Mesenchymal stem cell (in vitro differentiated cells and primary cell): ENCODE measurements around the gene SIPA1L3.
"Not testable (repeated sequence)": the region's sequence is repeated elsewhere in the genome, so short reads cannot be mapped to it uniquely, and the experiment has no call there.

Experiments used
- DNase-seq: peaks from one replicate; pipeline ENCODE4 v3.0.0-alpha.2; 2013
- H2AFZ ChIP-seq: one replicate; pipeline ENCODE4 v1.6.1; 2013; ENCODE audit warnings: low read depth, mild to moderate bottlenecking, control low read depth, inconsistent platforms, low read length, moderate library complexity
- H2AK5ac ChIP-seq: 2 replicates; pipeline ENCODE4 v1.6.1; 2013; ENCODE audit warnings: low read length, moderate library complexity, mild to moderate bottlenecking, inconsistent platforms; ENCODE audit not compliant: severe bottlenecking
- H2BK120ac ChIP-seq: one replicate; pipeline ENCODE4 v1.6.1; 2013; ENCODE audit warnings: low read depth, mild to moderate bottlenecking, inconsistent platforms, low read length, moderate library complexity
- H2BK12ac ChIP-seq, 2 experiments: one replicate each; pipeline ENCODE4 v1.6.1; 2013; ENCODE audit warnings: inconsistent platforms in 2 of 2, low read length in 2 of 2, mild to moderate bottlenecking in 2 of 2, moderate library complexity in 2 of 2, control low read depth in 1 of 2
- H2BK15ac ChIP-seq: one replicate; pipeline ENCODE4 v1.6.1; 2013; ENCODE audit warnings: mild to moderate bottlenecking, low read depth, inconsistent platforms; ENCODE audit not compliant: poor library complexity, severe bottlenecking
- H2BK5ac ChIP-seq: 2 replicates; pipeline ENCODE4 v1.6.1; 2013; ENCODE audit warnings: low read depth, mild to moderate bottlenecking, low read length, control low read depth, inconsistent platforms; ENCODE audit not compliant: poor library complexity, severe bottlenecking
- H3K14ac ChIP-seq, 2 experiments: one replicate each; pipeline ENCODE4 v1.6.1; 2013; ENCODE audit warnings: inconsistent platforms in 2 of 2, low read length in 2 of 2, control low read depth in 1 of 2, mild to moderate bottlenecking in 1 of 2, moderate library complexity in 1 of 2
- H3K18ac ChIP-seq, 2 experiments: one replicate each; pipeline ENCODE4 v1.6.1; 2013; ENCODE audit warnings: inconsistent platforms in 2 of 2, low read length in 2 of 2, control low read depth in 1 of 2, low read depth in 1 of 2, mild to moderate bottlenecking in 1 of 2
- H3K23ac ChIP-seq, 2 experiments: one replicate each; pipeline ENCODE4 v1.6.1; 2013; ENCODE audit warnings: inconsistent platforms in 2 of 2, low read length in 2 of 2, mild to moderate bottlenecking in 2 of 2, moderate library complexity in 2 of 2, control low read depth in 1 of 2
- H3K27ac ChIP-seq: 2 replicates; pipeline ENCODE4 v1.5.1; 2013; ENCODE audit warnings: mild to moderate bottlenecking, moderate library complexity, low read length, control low read depth, inconsistent platforms; ENCODE audit not compliant: poor library complexity, severe bottlenecking
- H3K27me3 ChIP-seq, 2 experiments: 2 replicates each; pipeline versions ENCODE4 v1.6.1 to v1.7.0; 2013; ENCODE audit warnings: low read length in 2 of 2, mild to moderate bottlenecking in 2 of 2, moderate library complexity in 2 of 2, control low read depth in 1 of 2, inconsistent platforms in 1 of 2; ENCODE audit not compliant: control insufficient read depth in 1 of 2, insufficient read depth in 1 of 2
- H3K36me3 ChIP-seq, 2 experiments: 2 replicates each; pipeline versions ENCODE4 v1.6.1 to v1.7.0; 2013; ENCODE audit warnings: low read length in 2 of 2, control low read depth in 1 of 2, inconsistent platforms in 1 of 2, low read depth in 1 of 2, mild to moderate bottlenecking in 1 of 2; ENCODE audit not compliant: insufficient read depth in 2 of 2, control insufficient read depth in 1 of 2
- H3K4ac ChIP-seq, 2 experiments: one replicate each; pipeline ENCODE4 v1.6.1; 2013; ENCODE audit warnings: inconsistent platforms in 2 of 2, low read length in 2 of 2, mild to moderate bottlenecking in 2 of 2, moderate library complexity in 2 of 2, control low read depth in 1 of 2, low read depth in 1 of 2
- H3K4me1 ChIP-seq: 2 replicates; pipeline ENCODE4 v1.6.1; 2013; ENCODE audit warnings: low read depth, low read length, control low read depth; ENCODE audit not compliant: control insufficient read depth, insufficient read depth
- H3K4me2 ChIP-seq: 2 replicates; pipeline ENCODE4 v1.6.1; 2013; ENCODE audit warnings: low read length, mild to moderate bottlenecking, inconsistent platforms; ENCODE audit not compliant: poor library complexity, severe bottlenecking
- H3K4me3 ChIP-seq, 2 experiments: 2 replicates each; pipeline versions ENCODE4 v1.5.1 to v1.7.0; 2013; ENCODE audit warnings: low read length in 2 of 2, mild to moderate bottlenecking in 2 of 2, control low read depth in 1 of 2, low read depth in 1 of 2; ENCODE audit not compliant: insufficient read depth in 1 of 2
- H3K79me1 ChIP-seq: replicated peaks from 2 replicates; pipeline ENCODE4 v1.6.1; 2013; ENCODE audit warnings: mild to moderate bottlenecking, control low read depth, low read length, inconsistent platforms; ENCODE audit not compliant: poor library complexity, severe bottlenecking
- H3K9ac ChIP-seq: 2 replicates; pipeline ENCODE4 v1.7.0; 2013; ENCODE audit warnings: mild to moderate bottlenecking, low read length, moderate library complexity
- H3K9me3 ChIP-seq: 2 replicates; pipeline ENCODE4 v1.7.0; 2013; ENCODE audit warnings: mild to moderate bottlenecking, low read length; ENCODE audit not compliant: control insufficient read depth
- H4K8ac ChIP-seq: one replicate; pipeline ENCODE4 v1.6.1; 2013; ENCODE audit warnings: inconsistent platforms, mild to moderate bottlenecking, low read length, moderate library complexity
- H4K91ac ChIP-seq: one replicate; pipeline ENCODE4 v1.6.1; 2013; ENCODE audit warnings: mild to moderate bottlenecking, low read length, inconsistent platforms
- WGBS: methylation state at CpG from one replicate; pipeline ENCODE4 v1.1.7; 2013; ENCODE audit warnings: mixed read lengths; 5-methylcytosine and 5-hydroxymethylcytosine counted together

Gene SIPA1L3

GRCh38 chr19:37909661-37910199, 2.7 kb downstream of the SIPA1L3 start:
- Histone ChIP-seq H3K4me1 (peaks cover 18% of the 10 kb centered on the region), H2BK15ac (no peak overlapping the region), H3K27ac (no peak overlapping the region), H3K79me1 (peaks cover 4% of the 10 kb centered on the region), H2BK120ac (no peak overlapping the region), H3K4me2 (no peak overlapping the region), H3K9ac (peak overlapping the region; percentile 38), H2AK5ac (no peak overlapping the region), H2BK12ac (no peak overlapping the region), H2BK5ac (no peak overlapping the region), H3K36me3 (peaks cover 0 to 4% of the 10 kb centered on the region in 2 experiments), H2AFZ (no peak overlapping the region), H3K23ac (no peak overlapping the region), H3K4ac (no peak overlapping the region), H4K91ac (no peak overlapping the region), H3K4me3 (peak overlapping the region in 1 of 2 experiments; percentile 55), H3K18ac (no peak overlapping the region), H3K14ac (no peak overlapping the region), H4K8ac (no peak overlapping the region), H3K27me3 (no peaks in the 10 kb centered on the region), H3K9me3 (no peaks in the 10 kb centered on the region)
- DNase-seq, result no peak
- WGBS, result 69% methylated on average over 5 of the region's 6 CpGs

GRCh38 chr19:37914908-37915307, 7.9 kb downstream of the SIPA1L3 start:
- H4K91ac ChIP-seq, result no peak overlapping the region
- H3K79me1 ChIP-seq, result peaks cover 4% of the 10 kb centered on the region
- no peak overlapping the region for H2BK120ac ChIP-seq
- no peaks in the 10 kb centered on the region for H3K9me3 ChIP-seq
- peaks cover 3% of the 10 kb centered on the region for H3K4me1 ChIP-seq
- H3K23ac ChIP-seq, result no peak overlapping the region
- no peak overlapping the region for H3K27ac ChIP-seq
- WGBS, result 78% methylated on average over 2 of the region's 2 CpGs
- H2BK15ac ChIP-seq, result no peak overlapping the region
- no peak overlapping the region for H2AFZ ChIP-seq
- H3K27me3 ChIP-seq, result no peaks in the 10 kb centered on the region
- H3K4me2 ChIP-seq, result no peak overlapping the region
- no peak overlapping the region for H3K4me3 ChIP-seq
- peaks cover 16 to 24% of the 10 kb centered on the region in 2 experiments for H3K36me3 ChIP-seq
- no peak overlapping the region for H4K8ac ChIP-seq
- H2BK5ac ChIP-seq, result no peak overlapping the region
- no peak for DNase-seq
- no peak overlapping the region for H2AK5ac ChIP-seq
- no peak overlapping the region for H3K14ac ChIP-seq
- no peak overlapping the region for H3K4ac ChIP-seq
- H3K9ac ChIP-seq, result no peak overlapping the region
- H3K18ac ChIP-seq, result no peak overlapping the region
- no peak overlapping the region for H2BK12ac ChIP-seq

- H3K27ac ChIP-seq, result no peak overlapping the region
- no peak overlapping the region for H2AFZ ChIP-seq
- H2AK5ac ChIP-seq, result no peak overlapping the region
- H3K79me1 ChIP-seq, result peaks cover 7% of the 10 kb centered on the region
- no peak for DNase-seq
- H3K27me3 ChIP-seq, result no peaks in the 10 kb centered on the region
- H3K23ac ChIP-seq, result no peak overlapping the region
- 91% methylated on average over 21 of the region's 23 CpGs for WGBS
- no peak overlapping the region for H3K14ac ChIP-seq
- no peak overlapping the region for H4K91ac ChIP-seq
- no peak overlapping the region for H3K4me3 ChIP-seq
- H2BK15ac ChIP-seq, result no peak overlapping the region
- no peaks in the 10 kb centered on the region for H3K9me3 ChIP-seq
- no peak overlapping the region for H2BK5ac ChIP-seq
- no peak overlapping the region for H2BK12ac ChIP-seq
- peaks cover 27 to 46% of the 10 kb centered on the region in 2 experiments for H3K36me3 ChIP-seq
- H2BK120ac ChIP-seq, result no peak overlapping the region
- no peak overlapping the region for H4K8ac ChIP-seq
- no peak overlapping the region for H3K4me2 ChIP-seq
- peaks cover 5% of the 10 kb centered on the region for H3K4me1 ChIP-seq
- H3K4ac ChIP-seq, result no peak overlapping the region
- no peak overlapping the region for H3K18ac ChIP-seq
- H3K9ac ChIP-seq, result no peak overlapping the region
These were observed 13.8 kb downstream of the SIPA1L3 start for GRCh38 chr19:37920591-37921450.

- H2AFZ ChIP-seq, H3K4me3 ChIP-seq, H3K9ac ChIP-seq, H3K4ac ChIP-seq, H3K14ac ChIP-seq, H2BK12ac ChIP-seq, H3K23ac ChIP-seq, H3K18ac ChIP-seq, DNase-seq, H2BK15ac ChIP-seq, H4K91ac ChIP-seq, H2AK5ac ChIP-seq, H3K27ac ChIP-seq, H2BK120ac ChIP-seq, H3K4me2 ChIP-seq, H2BK5ac ChIP-seq, H3K27me3 ChIP-seq, H3K9me3 ChIP-seq, H4K8ac ChIP-seq: not testable (repeated sequence)
- Histone ChIP-seq H3K79me1 (peaks cover 13% of the 10 kb centered on the region), H3K36me3 (peaks cover 18 to 38% of the 10 kb centered on the region in 2 experiments), H3K4me1 (peaks cover 15% of the 10 kb centered on the region)
- WGBS, result 97% methylated on average over 4 of the region's 8 CpGs
These were observed 17.6 kb downstream of the SIPA1L3 start for GRCh38 chr19:37924573-37924972.
